ENCODE results near the gene SLC25A46.
"Not testable (repeated sequence)": the region's sequence is repeated elsewhere in the genome, so short reads cannot be mapped to it uniquely, and the experiment has no call there.

Gene SLC25A46

GRCh38 chr5:110757118-110757729, 18.4 kb downstream of the SLC25A46 start:
- no peaks in the 10 kb centered on the region for H3K4me1 ChIP-seq (ENCODE audit: control insufficient read depth, low read depth, low read length)
- no peak overlapping the region for H3K27ac ChIP-seq (ENCODE audit: low read length)
- peaks cover 17% of the 10 kb centered on the region for H3K36me3 ChIP-seq (ENCODE audit: control insufficient read depth, low read depth, low read length)
- H3K27me3 ChIP-seq (ENCODE audit: control insufficient read depth, insufficient read depth, low read length), result no peaks in the 10 kb centered on the region
- no peak overlapping the region for H3K4me3 ChIP-seq (ENCODE audit: low read length)
- no peaks in the 10 kb centered on the region for H3K9me3 ChIP-seq (ENCODE audit: control insufficient read depth, low read depth, low read length)
- no peak overlapping the region for H3K9ac ChIP-seq (ENCODE audit: low read length)

DNA sequence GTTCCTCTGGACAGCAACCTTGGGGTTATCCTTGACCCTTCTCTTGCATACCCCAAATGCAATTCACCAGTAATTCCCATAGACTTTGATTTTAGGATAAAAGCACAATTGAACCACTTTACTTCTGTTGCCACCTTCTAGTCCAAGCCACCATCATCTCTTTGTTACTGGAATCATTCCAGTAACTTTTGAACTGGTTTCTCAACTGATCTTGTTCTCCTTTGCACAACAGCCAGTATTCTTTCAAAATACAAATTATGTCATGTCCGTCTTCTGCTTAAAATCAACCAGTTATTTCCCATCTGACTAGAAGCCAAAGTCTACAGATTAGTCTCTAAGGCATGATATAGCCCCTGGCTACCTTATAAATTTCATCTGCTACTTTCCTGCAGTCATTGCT, 21.4 kb downstream of the SLC25A46 start:
- H3K9ac ChIP-seq (ENCODE audit: low read length), result no peak overlapping the region
- H3K36me3 ChIP-seq (ENCODE audit: control insufficient read depth, low read depth, low read length), result peaks cover 10% of the 10 kb centered on the region
- H3K27me3 ChIP-seq (ENCODE audit: control insufficient read depth, insufficient read depth, low read length), result no peaks in the 10 kb centered on the region
- no peak overlapping the region for H3K4me3 ChIP-seq (ENCODE audit: low read length)
- H3K27ac ChIP-seq (ENCODE audit: low read length), result no peak overlapping the region
- no peaks in the 10 kb centered on the region for H3K4me1 ChIP-seq (ENCODE audit: control insufficient read depth, low read depth, low read length)
- no peaks in the 10 kb centered on the region for H3K9me3 ChIP-seq (ENCODE audit: control insufficient read depth, low read depth, low read length)

- H3K4me3 ChIP-seq (ENCODE audit: low read length), result no peak overlapping the region
- H3K4me1 ChIP-seq (ENCODE audit: control insufficient read depth, low read depth, low read length), result no peaks in the 10 kb centered on the region
These were observed 29.5 kb downstream of the SLC25A46 start for GRCh38 chr5:110768138-110768860.

GRCh38 chr5:110769000-110769681, 30.3 kb downstream of the SLC25A46 start:
- Histone ChIP-seq H3K4me3 (ENCODE audit: low read length) (no peak overlapping the region), H3K27ac (ENCODE audit: low read length) (no peak overlapping the region), H3K9ac (ENCODE audit: low read length) (no peak overlapping the region), H3K36me3 (ENCODE audit: control insufficient read depth, low read depth, low read length) (no peaks in the 10 kb centered on the region), H3K4me1 (ENCODE audit: control insufficient read depth, low read depth, low read length) (no peaks in the 10 kb centered on the region), H3K27me3 (ENCODE audit: control insufficient read depth, insufficient read depth, low read length) (no peaks in the 10 kb centered on the region), H3K9me3 (ENCODE audit: control insufficient read depth, low read depth, low read length) (no peaks in the 10 kb centered on the region)

More at GRCh38 chr5:110768138-110768860, 29.5 kb downstream of the SLC25A46 start:
- Histone ChIP-seq H3K27ac (ENCODE audit: low read length) (no peak overlapping the region), H3K27me3 (ENCODE audit: control insufficient read depth, insufficient read depth, low read length) (no peaks in the 10 kb centered on the region), H3K36me3 (ENCODE audit: control insufficient read depth, low read depth, low read length) (no peaks in the 10 kb centered on the region), H3K9ac (ENCODE audit: low read length) (no peak overlapping the region), H3K9me3 (ENCODE audit: control insufficient read depth, low read depth, low read length) (no peaks in the 10 kb centered on the region)

- Histone ChIP-seq H3K9ac (ENCODE audit: low read length) (no peak overlapping the region), H3K27me3 (ENCODE audit: control insufficient read depth, insufficient read depth, low read length) (no peaks in the 10 kb centered on the region), H3K9me3 (ENCODE audit: control insufficient read depth, low read depth, low read length) (no peaks in the 10 kb centered on the region), H3K27ac (ENCODE audit: low read length) (no peak overlapping the region), H3K4me3 (ENCODE audit: low read length) (no peak overlapping the region), H3K36me3 (ENCODE audit: control insufficient read depth, low read depth, low read length) (no peaks in the 10 kb centered on the region), H3K4me1 (ENCODE audit: control insufficient read depth, low read depth, low read length) (no peaks in the 10 kb centered on the region)
These were observed 31.5 kb downstream of the SLC25A46 start for GRCh38 chr5:110770286-110770685.

DNA sequence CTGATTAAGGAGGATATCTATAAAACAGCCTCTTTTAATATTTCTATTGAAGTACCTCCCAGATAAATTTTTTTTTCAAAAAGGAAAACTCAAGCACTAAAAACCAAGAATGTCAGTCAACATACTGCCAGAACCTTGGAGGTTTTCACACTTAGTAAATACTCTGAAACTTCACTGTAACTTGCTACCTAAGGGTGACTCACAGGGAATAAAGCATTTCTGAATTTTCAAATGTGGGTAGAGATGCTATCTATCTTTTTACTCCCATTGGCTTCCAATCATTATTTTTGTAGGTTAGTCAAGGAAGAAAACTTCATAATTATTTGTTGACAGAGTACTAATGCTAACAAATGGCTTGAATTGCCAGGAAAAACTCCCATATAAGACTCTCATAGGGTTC, 46.1 kb downstream of the SLC25A46 start:
- H3K9me3 ChIP-seq (ENCODE audit: control insufficient read depth, low read depth, low read length), result no peaks in the 10 kb centered on the region

DNA sequence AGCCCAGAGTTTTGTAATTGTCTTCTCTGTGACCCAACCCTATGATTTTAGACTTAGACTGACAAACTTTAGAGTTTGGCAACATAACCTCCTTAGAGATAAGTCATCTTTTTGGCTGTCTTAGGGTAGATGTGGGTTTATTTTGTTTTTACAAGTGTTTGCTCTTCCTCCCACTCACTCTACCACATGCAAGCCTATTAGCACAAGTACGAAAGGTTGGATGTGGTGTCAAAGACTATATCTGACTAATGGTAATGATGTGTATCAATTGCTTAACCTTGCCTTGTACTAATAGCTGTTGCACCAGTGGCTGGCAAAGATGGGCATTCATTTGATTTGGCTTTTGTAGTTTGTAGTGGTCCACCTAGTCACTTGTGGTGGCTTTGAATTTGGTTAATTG, 46.5 kb downstream of the SLC25A46 start:
- Histone ChIP-seq H3K27ac (ENCODE audit: low read length) (no peak overlapping the region), H3K27me3 (ENCODE audit: control insufficient read depth, insufficient read depth, low read length) (no peaks in the 10 kb centered on the region), H3K36me3 (ENCODE audit: control insufficient read depth, low read depth, low read length) (no peaks in the 10 kb centered on the region), H3K4me1 (ENCODE audit: control insufficient read depth, low read depth, low read length) (no peaks in the 10 kb centered on the region), H3K9ac (ENCODE audit: low read length) (no peak overlapping the region), H3K9me3 (ENCODE audit: control insufficient read depth, low read depth, low read length) (no peaks in the 10 kb centered on the region), H3K4me3 (ENCODE audit: low read length) (no peak overlapping the region)

More for the DNA sequence above, 46.1 kb downstream of the SLC25A46 start:
- Histone ChIP-seq H3K9ac (ENCODE audit: low read length) (no peak overlapping the region), H3K27ac (ENCODE audit: low read length) (no peak overlapping the region), H3K4me1 (ENCODE audit: control insufficient read depth, low read depth, low read length) (no peaks in the 10 kb centered on the region), H3K36me3 (ENCODE audit: control insufficient read depth, low read depth, low read length) (no peaks in the 10 kb centered on the region), H3K27me3 (ENCODE audit: control insufficient read depth, insufficient read depth, low read length) (no peaks in the 10 kb centered on the region), H3K4me3 (ENCODE audit: low read length) (no peak overlapping the region)

- H3K27me3 ChIP-seq (ENCODE audit: control insufficient read depth, insufficient read depth, low read length); H3K9ac ChIP-seq (ENCODE audit: low read length); H3K4me1 ChIP-seq (ENCODE audit: control insufficient read depth, low read depth, low read length); H3K27ac ChIP-seq (ENCODE audit: low read length); H3K4me3 ChIP-seq (ENCODE audit: low read length); H3K36me3 ChIP-seq (ENCODE audit: control insufficient read depth, low read depth, low read length); H3K9me3 ChIP-seq (ENCODE audit: control insufficient read depth, low read depth, low read length): not testable (repeated sequence)
These were observed 49.2 kb downstream of the SLC25A46 start for GRCh38 chr5:110788006-110788405.

GRCh38 chr5:110790673-110791072, 51.9 kb downstream of the SLC25A46 start:
- H3K9ac ChIP-seq (ENCODE audit: low read length), result no peak overlapping the region
- no peaks in the 10 kb centered on the region for H3K27me3 ChIP-seq (ENCODE audit: control insufficient read depth, insufficient read depth, low read length)
- no peak overlapping the region for H3K27ac ChIP-seq (ENCODE audit: low read length)
- H3K4me3 ChIP-seq (ENCODE audit: low read length), result no peak overlapping the region
- no peaks in the 10 kb centered on the region for H3K4me1 ChIP-seq (ENCODE audit: control insufficient read depth, low read depth, low read length)
- H3K36me3 ChIP-seq (ENCODE audit: control insufficient read depth, low read depth, low read length), result no peaks in the 10 kb centered on the region
- no peaks in the 10 kb centered on the region for H3K9me3 ChIP-seq (ENCODE audit: control insufficient read depth, low read depth, low read length)

- Histone ChIP-seq H3K36me3 (ENCODE audit: control insufficient read depth, low read depth, low read length) (no peaks in the 10 kb centered on the region), H3K9me3 (ENCODE audit: control insufficient read depth, low read depth, low read length) (peaks cover 5% of the 10 kb centered on the region), H3K4me1 (ENCODE audit: control insufficient read depth, low read depth, low read length) (no peaks in the 10 kb centered on the region), H3K9ac (ENCODE audit: low read length) (no peak overlapping the region), H3K4me3 (ENCODE audit: low read length) (no peak overlapping the region), H3K27me3 (ENCODE audit: control insufficient read depth, insufficient read depth, low read length) (no peaks in the 10 kb centered on the region), H3K27ac (ENCODE audit: low read length) (no peak overlapping the region)
These were observed 64.2 kb downstream of the SLC25A46 start for GRCh38 chr5:110802998-110803397.

DNA sequence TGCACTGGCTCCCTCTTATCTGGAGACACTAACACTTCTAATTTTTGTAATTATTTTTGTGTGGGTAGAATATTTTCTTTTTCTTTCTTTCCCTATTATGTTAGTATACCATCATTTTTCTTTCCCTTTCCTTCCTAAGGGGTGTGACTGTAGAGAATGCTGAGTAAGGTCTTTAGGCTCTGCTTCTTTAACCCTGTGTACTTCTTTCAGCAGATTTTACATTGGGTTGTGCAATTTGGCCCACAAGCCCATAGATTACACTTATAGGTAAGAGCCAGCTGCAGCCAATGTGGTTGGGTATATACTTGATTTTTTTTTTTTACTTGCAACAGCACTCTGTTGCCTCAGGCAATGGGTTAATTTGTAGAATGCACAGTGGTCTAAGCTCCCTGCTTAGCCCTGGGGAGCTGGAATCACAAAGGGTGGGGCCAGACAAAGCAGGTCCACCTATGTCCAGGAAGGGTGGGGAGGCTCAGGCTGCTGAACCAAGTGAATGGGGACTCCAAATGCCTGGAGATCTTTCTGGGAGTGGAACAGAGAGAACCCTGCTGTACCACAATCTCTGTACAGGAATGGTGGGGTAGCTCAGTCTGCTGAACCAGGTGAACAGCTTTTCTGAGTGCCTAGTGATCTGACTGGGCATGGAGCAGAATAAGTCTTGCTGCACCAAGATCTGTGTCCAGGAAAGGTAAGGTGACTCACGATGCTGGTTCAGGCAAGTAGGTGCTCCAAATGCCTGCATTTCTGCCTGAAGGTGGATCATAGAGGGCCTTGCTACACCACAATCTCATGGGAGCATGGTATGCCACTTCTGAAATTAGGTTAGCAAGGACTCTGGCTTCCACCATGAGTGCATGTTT, 64.9 kb downstream of the SLC25A46 start:
- H3K27me3 ChIP-seq (ENCODE audit: control insufficient read depth, insufficient read depth, low read length), result no peaks in the 10 kb centered on the region
- H3K9me3 ChIP-seq (ENCODE audit: control insufficient read depth, low read depth, low read length), result peaks cover 5% of the 10 kb centered on the region
- H3K9ac ChIP-seq (ENCODE audit: low read length), result no peak overlapping the region
- H3K27ac ChIP-seq (ENCODE audit: low read length), result no peak overlapping the region
- H3K36me3 ChIP-seq (ENCODE audit: control insufficient read depth, low read depth, low read length), result no peaks in the 10 kb centered on the region
- no peaks in the 10 kb centered on the region for H3K4me1 ChIP-seq (ENCODE audit: control insufficient read depth, low read depth, low read length)
- H3K4me3 ChIP-seq (ENCODE audit: low read length), result no peak overlapping the region
